ENCODE measurements around the gene PPOX. TPM values are rescaled to one million over a fixed set of nuclear protein-coding genes. Genes with fewer than 3 reads are reported as not detected.
A peak's percentile ranks its signal among the peaks of the same experiment; 100 is the strongest.

Gene PPOX
- total RNA-seq, 2 donors from 2014 or later, result 13.8 to 42.6 TPM

DNA sequence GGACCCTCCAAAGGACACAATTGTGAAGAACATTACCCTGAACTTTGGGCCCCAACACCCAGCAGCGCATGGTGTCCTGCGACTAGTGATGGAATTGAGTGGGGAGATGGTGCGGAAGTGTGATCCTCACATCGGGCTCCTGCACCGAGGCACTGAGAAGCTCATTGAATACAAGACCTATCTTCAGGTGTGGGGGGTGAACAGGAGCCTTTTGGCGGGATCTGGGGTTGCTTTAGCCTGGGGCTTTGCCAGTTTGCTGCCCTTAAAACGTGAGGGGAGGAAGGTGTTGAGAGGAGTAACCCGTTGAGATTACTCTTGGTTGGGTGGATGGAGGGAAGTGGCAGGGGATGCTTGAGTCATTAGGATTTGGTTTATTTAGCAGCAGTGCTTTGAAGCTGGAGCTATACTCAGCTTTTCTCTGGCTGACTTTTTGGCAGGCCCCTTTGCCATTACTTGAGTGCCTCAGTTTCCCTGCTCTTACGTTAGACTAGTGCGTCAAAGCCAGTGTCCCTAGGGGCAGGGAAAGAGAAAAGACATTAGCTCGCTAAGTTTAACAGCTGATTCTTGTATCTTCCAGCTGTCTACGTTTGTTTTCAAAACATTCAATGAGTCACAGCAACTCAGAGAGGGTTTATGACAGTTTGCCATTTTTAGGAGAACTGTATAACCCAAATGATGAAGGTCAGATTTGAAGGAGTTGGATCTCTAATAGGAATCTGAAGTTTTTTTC, 40.4 kb downstream of the PPOX start:
- H3K4me1 ChIP-seq (replicated peaks), result no peaks in the 10 kb centered on the region

DNA sequence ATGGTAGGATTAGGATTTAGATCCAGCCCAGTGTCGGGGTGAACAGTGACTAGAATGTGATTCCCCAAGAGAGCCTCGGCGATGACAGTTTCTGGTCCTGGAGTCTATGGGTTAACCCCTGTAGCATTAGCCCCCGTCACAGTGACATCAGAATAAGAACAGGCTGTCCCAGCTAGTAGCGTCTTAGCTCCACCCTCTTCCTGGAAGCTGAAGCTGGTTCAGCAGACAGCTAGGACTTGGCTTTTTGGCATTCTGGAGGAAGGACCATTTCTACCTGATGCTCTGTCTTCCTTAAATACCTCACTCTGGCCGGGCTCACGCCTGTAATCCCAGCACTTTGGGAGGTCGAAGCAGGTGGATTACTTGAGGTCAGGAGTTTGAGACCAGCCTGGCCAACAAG, 40.9 kb downstream of the PPOX start:
- no peaks in the 10 kb centered on the region for H3K9me3 ChIP-seq
- H3K27me3 ChIP-seq (replicated peaks; ENCODE audit: insufficient read depth), result no peaks in the 10 kb centered on the region
- H3K4me3 ChIP-seq, result no peak overlapping the region
- no peak for TF ChIP-seq POLR2A (IDR thresholded peaks at IDR 0.05)
- TF ChIP-seq, protein P1, sequence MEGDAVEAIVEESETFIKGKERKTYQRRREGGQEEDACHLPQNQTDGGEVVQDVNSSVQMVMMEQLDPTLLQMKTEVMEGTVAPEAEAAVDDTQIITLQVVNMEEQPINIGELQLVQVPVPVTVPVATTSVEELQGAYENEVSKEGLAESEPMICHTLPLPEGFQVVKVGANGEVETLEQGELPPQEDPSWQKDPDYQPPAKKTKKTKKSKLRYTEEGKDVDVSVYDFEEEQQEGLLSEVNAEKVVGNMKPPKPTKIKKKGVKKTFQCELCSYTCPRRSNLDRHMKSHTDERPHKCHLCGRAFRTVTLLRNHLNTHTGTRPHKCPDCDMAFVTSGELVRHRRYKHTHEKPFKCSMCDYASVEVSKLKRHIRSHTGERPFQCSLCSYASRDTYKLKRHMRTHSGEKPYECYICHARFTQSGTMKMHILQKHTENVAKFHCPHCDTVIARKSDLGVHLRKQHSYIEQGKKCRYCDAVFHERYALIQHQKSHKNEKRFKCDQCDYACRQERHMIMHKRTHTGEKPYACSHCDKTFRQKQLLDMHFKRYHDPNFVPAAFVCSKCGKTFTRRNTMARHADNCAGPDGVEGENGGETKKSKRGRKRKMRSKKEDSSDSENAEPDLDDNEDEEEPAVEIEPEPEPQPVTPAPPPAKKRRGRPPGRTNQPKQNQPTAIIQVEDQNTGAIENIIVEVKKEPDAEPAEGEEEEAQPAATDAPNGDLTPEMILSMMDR (IDR thresholded peaks at IDR 0.05), result no peak
- TF ChIP-seq POLR2AphosphoS5 (IDR thresholded peaks at IDR 0.05), result peak; percentile 87
- intact Hi-C loops (cut with DNase I), result no loop called here
- 61% methylated on average over 8 of the region's 8 CpGs for WGBS
- peak; percentile 43 for DNase-seq (ENCODE audit: low spot score)
- peak overlapping the region; percentile 74 to 77 for H3K27ac ChIP-seq
- H3K36me3 ChIP-seq, result peaks cover 0 to 8% of the 10 kb centered on the region in 2 donors
- no peaks in the 10 kb centered on the region for H3K4me1 ChIP-seq (replicated peaks)

More for the DNA sequence above, 40.4 kb downstream of the PPOX start:
- intact Hi-C loops (cut with DNase I), result no loop called here
- Histone ChIP-seq H3K9me3 (no peaks in the 10 kb centered on the region), H3K4me3 (no peak overlapping the region), H3K36me3 (peaks cover 0 to 4% of the 10 kb centered on the region in 2 donors), H3K27me3 (replicated peaks; ENCODE audit: insufficient read depth) (no peaks in the 10 kb centered on the region), H3K27ac (peak overlapping the region; percentile 74 to 77)
- TF ChIP-seq POLR2AphosphoS5 (IDR thresholded peaks at IDR 0.05), result no peak
- no peak for TF ChIP-seq POLR2A (IDR thresholded peaks at IDR 0.05)
- TF ChIP-seq, protein P1 (IDR thresholded peaks at IDR 0.05), result no peak
- no peak for DNase-seq (ENCODE audit: low spot score)
- WGBS, result 73% methylated on average over 12 of the region's 12 CpGs

DNA sequence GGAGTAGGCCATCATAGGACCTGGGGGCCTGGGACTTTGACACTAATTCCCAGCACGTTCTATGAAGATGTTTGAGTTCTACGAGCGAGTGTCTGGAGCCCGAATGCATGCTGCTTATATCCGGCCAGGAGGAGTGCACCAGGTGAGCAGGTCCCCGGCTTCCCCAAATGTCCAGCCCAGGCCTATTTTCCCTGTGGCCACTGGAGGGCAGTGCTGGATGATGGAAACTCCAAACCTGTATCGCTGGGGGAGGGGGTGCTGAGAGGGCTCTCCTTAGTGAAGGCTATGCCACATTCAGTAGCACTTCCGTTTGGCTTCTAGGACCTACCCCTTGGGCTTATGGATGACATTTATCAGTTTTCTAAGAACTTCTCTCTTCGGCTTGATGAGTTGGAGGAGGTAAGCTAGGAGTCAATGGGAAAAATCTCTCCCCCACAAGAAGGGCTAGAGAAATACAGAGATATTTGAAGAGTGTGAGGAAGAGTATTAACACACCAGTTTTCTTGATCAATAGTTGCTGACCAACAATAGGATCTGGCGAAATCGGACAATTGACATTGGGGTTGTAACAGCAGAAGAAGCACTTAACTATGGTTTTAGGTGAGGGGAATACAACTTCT, 43.7 kb downstream of the PPOX start:
- intact Hi-C loops (cut with DNase I), result no loop called here
- DNase-seq (ENCODE audit: low spot score), result peak; percentile 52

DNA sequence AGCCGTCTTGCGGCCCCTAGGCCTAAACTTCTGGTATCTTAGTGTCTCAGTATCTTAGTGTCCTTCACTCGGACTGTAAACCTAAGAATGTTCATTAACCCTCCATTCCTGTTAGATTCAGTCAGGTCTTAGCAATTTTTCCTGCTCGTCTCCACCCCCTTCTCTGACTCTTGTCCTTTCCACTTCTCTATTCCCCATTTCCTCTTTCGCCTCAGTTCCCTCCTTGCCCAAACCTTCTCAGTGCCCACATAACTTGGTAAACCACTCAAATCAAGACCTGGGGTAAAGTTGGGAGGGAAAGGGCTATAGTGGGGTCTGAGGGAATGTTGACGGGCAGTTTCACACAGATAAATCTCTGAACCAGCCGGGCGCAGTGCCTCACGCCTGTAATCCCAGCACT, 48.1 kb downstream of the PPOX start:
- no peak overlapping the region for H3K4me3 ChIP-seq

More for the DNA sequence above, 43.7 kb downstream of the PPOX start:
- 35% methylated on average over 11 of the region's 11 CpGs for WGBS
- TF ChIP-seq POLR2AphosphoS5 (IDR thresholded peaks at IDR 0.05) (peak; percentile 33), POLR2A (IDR thresholded peaks at IDR 0.05) (no peak)
- TF ChIP-seq, protein P1 (IDR thresholded peaks at IDR 0.05), result peak; percentile 63 to 91 (median 76)
- H3K27ac ChIP-seq, result peak overlapping the region in 1 of 2 donors; percentile 5
- no peak overlapping the region for H3K4me3 ChIP-seq
- H3K27me3 ChIP-seq (replicated peaks; ENCODE audit: insufficient read depth), result no peaks in the 10 kb centered on the region
- H3K4me1 ChIP-seq (replicated peaks), result no peaks in the 10 kb centered on the region
- H3K36me3 ChIP-seq, result peaks cover 8 to 26% of the 10 kb centered on the region in 2 donors
- H3K9me3 ChIP-seq, result no peaks in the 10 kb centered on the region

More for the DNA sequence above, 48.1 kb downstream of the PPOX start:
- WGBS, result 91% methylated on average over 9 of the region's 9 CpGs
- Histone ChIP-seq H3K27ac (no peak overlapping the region), H3K27me3 (replicated peaks; ENCODE audit: insufficient read depth) (no peaks in the 10 kb centered on the region), H3K4me1 (replicated peaks) (no peaks in the 10 kb centered on the region), H3K9me3 (no peaks in the 10 kb centered on the region), H3K36me3 (peaks cover 8 to 22% of the 10 kb centered on the region in 2 donors)
- no peak for DNase-seq (ENCODE audit: low spot score)
- intact Hi-C loops (cut with DNase I), result no loop called here
- TF ChIP-seq, protein P1 (IDR thresholded peaks at IDR 0.05), result no peak
- TF ChIP-seq POLR2A (IDR thresholded peaks at IDR 0.05) (no peak), POLR2AphosphoS5 (IDR thresholded peaks at IDR 0.05) (no peak)

Data from prostate gland (tissue), 2 donors.